CD4-positive, alpha-beta T cell treated with Interleukin-15 for 4 hours (primary cell): ENCODE data around the gene ARL3.

Experiments used
- DNase-seq: peaks from one replicate; pipeline ENCODE4 v3.0.0-alpha.2; 2020; ENCODE audit warnings: low spot score

ARL3 gene

DNA sequence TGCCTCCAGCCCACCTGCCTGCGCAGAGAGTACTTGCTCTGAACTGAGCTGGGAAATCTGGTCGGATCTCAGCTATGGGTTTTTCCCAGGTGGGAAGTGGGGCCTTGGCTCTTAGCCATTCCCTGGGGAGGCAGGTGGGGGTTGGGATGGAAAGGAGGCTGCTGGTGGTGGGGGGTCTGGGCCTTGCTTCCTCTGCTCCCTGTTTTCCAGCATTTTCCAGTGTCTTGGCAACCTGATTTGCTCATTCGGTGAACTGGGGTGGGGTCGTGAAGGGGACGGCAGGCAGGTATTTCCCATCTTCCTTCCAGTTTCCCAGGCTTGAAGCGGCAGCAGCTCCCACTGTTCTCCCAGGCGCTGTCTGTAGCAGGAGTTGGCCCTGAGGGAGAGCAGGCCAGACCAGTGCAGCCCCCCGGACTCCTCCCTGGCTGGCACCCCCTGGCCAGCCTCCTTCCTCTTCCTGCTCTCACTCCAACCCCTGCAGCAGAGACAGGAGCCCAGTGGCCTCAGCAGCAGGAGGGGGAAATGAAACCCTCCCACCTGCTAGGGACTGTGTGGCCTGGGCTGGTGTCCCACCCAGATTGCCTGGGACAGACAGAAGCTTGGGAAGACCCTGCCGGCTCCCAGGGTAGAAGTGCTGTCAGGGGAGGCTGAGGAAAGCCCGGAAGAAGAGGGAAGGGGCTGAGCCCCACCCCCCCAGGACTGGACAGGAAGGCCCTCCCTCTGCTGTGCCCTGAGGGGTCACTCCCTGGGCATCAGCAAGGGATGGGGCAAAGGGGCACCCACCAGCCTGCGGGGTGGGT lies 63.3 kb downstream of the ARL3 start:
- no peak for DNase-seq

DNA sequence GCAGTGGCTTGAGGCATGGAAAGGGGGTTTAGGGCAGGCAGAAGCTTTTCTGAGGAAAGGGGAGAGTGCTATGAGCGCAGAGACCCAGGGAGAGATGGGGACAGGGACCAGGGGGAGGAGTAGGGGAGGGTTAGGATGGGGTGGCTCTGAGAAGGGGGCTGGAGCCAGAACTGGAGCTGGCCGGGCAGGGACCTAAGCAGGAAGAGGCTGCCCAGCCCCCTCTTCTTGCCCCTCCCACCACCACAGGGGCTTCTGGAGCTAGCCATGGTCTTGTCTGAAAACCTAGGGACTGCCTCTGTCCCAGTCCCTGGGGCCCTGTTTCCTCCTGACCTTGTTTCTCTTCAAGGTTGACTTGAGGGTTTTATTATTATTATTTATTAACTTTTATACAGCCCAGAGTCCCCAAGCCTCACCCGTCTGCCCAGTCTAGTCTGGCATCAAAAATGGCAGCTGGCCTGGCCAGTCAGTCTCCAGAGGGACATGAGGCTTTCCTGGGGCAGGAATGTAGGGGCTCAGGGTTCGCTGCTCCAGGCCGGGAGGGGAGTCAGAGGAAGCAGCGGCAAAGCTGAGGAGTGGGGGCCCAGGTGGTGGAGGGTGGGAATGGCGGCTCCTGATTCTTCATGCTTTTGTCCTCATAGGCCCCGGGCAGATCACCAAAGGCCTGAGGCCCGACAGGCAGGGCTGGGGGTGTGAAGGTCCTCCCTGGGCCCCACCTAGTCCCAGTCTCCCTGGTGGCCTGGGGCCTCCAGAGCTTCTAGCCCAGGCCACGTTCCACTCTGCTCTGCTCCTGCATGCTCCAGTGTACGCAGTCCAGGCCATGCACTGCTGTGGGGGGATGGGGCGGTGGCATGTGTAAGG lies 64.2 kb downstream of the ARL3 start:
- no peak for DNase-seq

DNA sequence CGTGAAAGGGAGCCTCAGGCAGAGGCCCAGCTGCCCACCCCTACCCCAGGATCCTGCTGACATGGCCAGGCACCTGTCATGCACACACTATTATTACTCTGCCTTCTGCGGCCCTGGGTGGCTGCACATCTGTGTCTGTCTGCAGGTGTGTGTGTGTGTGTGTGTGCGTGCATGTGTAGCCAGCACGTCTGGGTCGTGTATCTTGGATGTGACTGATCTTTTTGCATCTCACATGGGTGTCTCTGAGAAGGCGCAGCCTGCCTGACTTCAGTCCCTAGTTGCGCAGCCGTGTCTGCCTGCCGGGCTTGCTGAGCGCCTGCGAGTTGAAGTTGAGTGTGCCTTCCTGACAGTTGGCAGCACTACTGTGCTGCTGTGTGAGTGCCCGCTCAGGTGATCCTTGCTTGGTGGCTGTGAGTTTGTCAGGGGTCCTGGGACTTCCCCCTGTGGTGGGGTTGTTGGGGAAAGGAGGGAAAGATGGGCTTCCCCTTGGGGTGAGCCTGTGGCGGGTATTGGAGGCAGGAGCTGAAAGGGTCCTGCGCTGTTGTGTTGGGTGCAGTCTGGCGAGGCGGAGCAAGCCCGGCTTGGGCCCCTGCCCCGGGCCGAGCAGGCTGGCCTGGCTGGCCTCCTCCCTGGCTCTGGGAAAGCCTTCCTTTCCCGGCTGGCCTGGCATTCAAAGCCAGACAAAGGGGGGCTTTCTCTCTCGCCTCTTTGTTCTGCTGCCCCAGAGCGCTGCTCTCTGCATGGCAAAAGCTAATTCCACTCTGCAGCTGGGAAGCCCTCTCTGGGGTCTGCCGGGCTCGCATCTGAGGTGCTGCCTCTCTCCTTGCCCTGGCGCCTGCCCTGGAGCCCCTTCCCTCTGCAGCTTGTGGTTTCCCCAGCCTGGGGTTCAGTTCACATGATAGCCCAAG lies 65.1 kb downstream of the ARL3 start:
- DNase-seq: peak; percentile 33

DNA sequence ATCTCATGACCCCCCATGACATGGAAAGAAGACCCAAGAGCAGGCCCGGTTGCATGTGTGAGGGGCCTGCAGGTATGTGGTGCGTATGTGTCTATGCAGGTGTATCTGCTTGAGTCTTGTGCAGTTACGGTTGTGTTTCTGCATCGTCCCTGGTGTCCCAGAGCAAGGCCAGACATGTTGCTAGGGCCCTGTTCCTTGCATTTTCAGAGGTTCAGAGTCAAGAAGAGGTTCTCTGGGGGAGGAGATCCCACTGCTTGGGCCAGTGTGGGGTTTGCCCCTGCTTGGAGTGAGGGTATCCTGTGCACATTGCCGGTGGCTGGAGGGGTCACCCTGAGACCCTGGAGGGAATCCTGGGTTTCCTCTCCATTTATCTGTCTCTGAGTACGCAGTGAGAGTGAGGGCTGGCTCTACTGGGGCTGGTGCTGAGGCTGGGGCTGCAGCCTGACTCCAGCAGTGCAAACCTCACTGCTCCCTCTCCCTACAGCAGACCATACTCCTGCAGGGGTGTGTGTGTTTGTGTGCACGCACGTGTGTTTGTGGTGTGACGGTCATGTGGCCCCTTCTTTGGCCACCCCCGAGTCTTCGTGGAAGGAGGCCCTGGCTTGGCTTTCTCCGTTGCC lies 65.8 kb downstream of the ARL3 start:
- DNase-seq: no peak

DNA sequence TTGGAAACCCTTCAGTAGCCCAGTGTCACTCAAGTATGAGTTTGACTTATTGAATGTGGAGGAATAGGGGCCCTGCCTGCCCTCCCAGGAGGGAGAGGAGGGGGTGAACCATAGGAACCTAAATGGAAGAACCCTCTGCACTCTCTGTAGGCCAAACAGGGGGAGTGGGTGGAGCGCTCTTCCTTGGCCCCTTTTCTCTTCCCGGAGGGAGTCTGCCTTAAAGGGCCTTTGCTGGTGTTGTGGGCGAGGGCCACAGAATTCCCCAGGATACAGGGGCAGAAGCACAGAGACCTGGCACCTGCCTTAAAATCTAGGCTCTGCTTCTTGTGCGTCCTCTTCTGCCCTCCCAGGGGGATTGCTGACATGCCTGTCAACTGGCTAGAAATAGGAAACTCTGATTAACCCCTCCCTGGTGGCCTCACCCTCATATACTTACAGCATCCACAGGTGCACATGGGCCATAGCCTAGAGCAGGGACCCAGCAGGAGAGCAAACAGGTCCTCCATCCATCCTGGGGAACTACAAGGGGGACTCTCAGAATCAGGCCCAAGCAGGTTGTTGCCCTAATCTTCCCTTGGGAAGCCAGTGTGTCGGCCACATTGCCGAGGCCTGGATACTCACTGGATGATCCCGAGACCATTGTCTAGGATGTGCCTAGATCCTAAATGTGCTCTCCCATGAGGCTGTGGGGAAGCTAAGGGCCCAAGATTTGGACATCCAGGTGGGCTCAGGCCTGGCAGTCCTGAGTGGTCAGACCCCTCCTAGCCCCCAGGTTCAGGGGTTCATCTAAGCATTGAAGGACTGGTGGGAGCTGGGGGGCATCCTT lies 66.5 kb downstream of the ARL3 start:
- DNase-seq: no peak

DNA sequence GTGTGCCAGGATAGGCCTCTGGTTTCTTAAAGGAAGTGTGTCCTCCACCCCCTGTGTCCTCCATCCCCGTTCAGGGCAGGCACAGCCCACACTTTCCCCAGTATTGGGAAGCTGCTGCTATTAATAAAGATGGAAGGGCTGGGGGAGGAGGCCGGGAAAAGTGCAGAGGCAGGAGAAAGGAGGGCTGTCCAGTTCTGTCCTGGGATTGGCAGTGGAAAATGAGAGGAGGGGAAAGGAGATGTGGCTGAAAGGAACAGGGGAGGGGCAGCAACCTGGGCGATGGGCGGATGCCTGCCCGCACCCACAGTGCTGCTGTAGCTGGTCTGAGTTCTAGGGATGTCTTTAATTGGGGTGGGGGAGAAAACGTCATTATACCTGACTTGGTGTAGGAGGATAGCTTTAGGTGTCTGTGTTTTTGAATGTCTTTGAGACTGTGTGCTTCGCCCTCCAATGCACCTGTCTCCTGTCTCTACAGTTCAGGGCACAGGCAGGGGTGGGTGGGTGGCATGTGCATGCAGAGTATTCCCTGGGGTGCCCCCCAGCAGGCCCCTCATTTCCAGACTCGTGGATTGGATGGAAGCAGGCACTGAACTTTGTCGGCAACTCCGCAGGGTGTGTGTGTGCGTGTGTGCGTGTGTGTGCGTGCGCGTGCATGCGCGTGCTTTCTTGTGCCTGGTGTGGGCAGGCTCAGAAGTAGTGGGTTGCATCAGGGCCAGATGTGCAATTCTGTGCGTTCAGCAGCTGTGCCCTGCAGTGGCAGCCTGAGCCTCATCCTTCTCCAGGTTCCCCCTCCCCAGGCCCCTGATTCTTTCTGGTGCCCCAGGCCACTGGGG lies 67.4 kb downstream of the ARL3 start:
- peak; percentile 50 for DNase-seq

DNA sequence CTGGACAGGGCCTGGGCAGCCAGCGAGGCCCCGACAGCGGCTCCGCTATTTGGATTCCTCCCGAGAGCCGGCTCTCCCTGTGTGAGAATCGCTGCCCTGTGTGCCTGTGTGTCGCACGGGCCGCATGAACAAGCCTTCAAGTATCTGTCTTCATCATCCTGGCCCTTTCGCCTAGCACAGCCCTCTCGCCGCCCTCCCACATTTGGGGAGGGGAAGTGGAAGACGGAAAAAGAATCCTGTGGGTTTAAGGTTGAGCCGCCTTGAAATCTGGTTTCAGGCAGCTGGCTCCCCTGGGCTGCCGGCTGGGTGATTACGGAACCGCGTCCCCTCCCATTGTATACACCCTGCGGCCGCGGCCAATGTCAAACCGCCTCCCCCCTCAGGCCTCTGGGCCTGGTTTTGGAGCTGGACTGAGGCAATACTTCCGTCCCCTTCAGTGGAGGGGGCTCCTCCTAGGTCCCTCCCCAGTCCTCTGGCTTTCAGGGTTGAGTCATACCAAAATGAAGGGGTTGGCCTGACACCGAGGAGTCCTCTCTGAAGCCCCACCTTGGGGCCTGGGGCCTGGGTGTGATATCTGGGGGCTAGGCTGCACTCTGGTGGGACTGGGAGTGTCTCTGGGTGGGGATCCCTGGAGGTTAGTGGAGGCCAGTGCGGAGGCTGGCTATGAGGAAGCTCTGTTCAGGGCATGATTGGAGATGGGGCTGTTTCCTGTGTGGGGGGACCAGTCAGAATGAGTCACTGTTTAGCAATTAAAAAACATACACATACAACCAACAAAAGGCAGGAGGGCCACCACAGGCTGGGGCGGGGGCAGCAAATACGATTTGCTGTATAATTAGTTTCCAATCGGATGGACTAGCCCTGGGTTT lies 68.2 kb downstream of the ARL3 start:
- peak; percentile 88 for DNase-seq

DNA sequence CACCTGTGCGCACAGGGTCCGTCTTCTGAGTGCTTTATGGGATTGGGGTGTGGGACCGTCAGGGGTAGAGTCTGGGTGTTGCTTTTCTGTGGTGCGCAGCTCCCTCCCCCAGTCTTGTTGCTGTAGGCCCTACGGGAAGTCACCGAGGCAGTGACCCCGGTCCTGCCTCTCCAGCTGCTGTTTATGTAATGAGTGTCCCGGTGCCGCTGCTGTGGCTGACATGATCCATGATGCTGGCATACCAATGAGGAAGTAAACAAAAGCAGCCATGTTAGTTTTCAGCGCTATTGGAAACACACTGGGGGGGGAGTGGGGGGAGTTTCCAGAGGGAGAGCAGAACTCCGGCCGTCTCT lies 68.8 kb downstream of the ARL3 start:
- peak; percentile 48 for DNase-seq

DNA sequence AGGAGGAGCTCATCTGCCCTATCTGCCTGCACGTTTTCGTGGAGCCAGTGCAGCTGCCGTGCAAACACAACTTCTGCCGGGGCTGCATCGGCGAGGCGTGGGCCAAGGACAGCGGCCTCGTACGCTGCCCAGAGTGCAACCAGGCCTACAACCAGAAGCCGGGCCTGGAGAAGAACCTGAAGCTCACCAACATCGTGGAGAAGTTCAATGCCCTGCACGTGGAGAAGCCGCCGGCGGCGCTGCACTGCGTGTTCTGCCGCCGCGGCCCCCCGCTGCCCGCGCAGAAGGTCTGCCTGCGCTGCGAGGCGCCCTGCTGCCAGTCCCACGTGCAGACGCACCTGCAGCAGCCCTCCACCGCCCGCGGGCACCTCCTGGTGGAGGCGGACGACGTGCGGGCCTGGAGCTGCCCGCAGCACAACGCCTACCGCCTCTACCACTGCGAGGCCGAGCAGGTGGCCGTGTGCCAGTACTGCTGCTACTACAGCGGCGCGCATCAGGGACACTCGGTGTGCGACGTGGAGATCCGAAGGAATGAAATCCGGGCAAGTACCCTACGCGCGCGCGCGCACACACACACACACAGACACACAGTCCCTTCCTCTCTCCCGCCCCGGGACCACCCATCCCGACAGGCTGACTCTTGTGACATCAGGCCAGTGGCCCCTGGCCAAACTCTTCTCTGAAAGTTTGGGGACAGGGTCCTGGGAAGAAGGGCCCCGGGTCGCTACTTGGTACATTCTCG lies 69.4 kb downstream of the ARL3 start:
- DNase-seq: peak; percentile 82

DNA sequence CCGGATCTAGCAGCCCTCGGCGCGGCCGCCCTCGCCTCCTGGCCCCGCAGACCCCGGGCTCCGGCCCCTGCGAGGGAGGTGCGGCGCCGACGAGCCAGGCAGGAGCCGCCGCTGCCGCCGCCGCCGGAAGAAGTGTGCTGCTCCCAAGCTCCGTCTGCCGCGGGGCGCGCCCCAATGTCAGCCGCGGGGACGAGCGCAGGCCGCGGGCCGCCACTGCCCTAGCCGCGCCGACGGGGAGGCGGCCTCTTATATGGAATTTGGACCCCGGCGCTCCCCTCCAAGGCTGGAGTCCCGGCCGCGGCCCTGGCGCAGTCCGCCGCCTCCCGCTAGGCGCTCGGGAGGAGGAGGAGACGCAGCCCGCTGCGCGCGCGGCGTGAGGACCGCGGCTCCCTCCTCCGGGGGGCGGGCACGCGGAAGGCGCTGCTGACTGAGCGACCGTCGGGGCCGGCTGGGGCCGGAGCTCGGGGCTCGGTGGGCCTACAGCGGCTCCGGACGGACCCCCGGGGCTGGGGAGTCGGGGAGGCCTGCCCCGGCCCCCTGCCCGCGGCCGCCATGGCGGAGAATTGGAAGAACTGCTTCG lies 70.0 kb downstream of the ARL3 start, which contains the start of gene TRIM8:
TSS of gene TRIM8 (plus strand) at position 414 of the 580 bp plus-strand sequence. CDS start at position 553, 139 bp downstream.
- DNase-seq: peak; percentile 44

DNA sequence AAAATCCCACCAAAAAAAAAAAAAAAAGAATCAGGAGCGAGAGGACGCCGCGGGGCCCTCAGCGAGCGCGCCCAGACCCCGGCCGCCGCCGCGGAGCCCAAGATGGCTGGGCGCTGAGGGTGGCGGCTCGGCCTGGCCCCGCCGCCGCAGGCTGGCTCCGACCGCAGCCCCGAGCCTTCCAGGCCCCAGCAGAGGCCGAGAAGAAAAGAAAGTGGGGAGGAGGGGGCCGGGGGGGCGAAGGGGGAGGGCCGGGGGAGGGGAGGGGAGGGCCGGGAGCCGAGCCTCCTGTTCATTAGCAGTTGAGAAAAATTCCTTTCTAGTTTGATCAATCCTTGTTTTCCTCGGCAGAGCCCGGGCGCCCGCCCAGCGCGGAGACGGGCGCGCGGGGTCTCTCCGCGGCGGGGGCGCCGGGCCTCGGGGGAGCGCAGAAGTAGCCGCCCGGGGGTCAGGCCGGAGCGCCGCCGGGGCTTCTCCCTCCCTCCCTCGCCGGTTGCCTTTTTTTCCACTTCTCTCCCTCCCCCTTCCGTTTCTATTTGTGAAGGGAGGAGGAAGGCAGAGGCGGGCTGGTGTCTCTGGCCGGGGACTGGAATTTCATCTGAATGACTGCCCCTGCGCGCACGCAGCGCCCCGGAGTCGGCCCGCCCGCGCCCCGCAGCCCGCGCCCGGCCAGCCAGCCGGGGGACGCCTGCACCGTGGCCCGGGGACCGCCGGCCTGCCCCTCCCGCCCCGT lies 70.7 kb downstream of the ARL3 start:
- DNase-seq: peak; percentile 31

DNA sequence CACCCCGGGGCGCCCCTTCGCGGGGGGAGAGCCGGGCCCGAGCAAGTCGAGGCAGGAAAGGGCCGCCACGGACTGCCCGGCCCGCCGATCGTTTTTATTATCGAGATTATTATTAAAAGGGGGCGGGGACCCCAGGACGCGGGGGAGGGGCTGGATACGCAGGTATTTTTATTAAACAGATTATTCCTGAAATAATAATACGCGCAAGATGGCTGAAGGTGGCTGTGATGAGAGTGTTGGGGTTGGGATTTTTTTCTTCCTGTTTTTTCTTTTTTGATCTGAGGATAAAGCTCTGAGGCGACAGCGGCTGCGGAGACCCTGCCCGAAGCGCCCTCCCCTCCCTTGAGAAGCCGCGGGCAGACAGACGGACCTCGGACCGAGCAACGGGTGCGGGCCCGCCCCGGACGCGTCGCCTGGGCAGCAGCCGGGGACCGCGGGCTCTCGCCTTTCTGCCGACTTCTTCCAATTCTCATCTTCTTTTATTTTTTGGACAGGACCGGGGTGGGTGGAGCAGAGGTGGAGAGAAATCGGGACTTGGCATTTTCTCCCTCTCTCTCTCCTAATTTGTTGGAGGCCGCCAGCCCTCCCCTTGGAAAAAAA lies 71.4 kb downstream of the ARL3 start:
- DNase-seq: peak; percentile 50

DNA sequence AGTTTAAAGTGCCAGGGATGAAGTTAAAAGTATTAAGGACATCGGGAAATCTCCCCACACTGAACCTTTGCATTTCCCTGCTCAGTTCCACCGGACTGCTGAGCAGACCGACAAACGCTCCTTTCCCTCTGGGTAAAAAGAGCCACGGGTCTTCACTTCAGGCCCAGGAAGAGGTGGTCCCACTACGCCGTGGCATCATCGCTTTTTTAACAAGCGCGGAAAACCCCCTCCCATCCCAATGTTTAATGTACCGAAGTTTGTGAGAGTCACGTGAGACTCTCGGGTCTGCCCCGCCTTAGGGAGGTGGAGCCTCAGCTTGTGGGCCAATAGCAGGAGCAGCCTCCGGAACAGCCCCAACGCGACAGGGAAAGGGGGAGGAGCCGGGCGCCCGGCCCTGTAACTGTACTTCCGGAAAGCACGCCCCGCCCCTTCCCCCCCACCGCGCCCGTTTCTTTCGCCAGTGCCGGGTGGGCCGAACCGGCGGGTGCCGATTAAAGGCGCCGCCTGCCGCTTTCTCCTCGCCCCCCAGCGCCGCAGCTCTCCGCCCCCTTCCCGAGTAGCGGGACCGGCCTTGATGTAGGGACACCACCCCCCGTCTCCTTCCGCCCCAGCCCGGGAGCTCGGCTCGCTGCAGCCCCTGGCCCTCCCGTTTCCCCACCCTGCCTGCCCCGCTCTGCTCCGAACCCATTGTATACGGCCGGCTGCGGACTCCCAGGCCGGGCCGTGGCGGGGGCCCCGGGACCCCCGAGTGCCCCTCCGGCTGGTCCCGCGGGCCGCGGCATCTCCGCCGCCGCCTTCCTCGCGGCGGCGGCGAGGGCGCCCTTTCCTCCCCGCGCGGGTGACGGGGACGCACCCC lies 72.1 kb downstream of the ARL3 start:
- DNase-seq: peak; percentile 98

DNA sequence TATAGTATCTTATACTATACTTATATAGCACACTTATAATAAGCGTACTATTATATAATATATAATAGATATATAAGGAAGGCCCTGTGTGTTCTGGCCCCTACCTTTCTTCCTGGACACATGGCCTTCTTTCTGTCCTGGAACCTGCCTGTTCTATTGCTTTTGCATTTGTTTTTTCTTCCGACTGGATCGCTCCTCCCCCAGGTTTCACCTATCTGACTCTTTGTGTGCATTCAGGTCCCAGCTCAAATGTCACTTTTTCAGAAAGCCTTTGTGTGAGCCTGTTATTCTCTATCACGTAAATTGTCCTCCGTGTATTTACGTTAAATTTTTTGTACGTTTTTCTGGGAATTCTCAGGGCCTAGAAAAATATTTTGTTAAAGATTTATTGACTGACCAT lies 72.8 kb downstream of the ARL3 start:
- no peak for DNase-seq

DNA sequence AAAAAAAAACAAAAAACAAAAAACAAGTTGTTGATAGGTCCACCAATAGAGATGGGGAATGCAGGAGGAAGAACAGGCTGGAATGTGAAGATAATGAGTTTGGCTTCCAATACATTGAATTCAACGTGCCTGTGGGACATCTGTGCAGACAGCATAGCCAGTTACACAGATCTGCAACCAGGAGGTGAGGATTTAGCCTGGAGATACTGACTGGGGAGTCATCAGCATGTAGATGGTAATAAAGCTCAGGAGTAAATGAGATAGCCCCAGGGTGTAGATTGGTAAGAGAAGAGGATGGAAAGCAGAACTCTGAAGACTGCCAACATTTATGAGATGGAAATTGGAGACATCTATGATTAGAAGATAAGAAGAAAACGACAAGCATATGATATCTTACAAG lies 74.7 kb downstream of the ARL3 start:
- DNase-seq: no peak

DNA sequence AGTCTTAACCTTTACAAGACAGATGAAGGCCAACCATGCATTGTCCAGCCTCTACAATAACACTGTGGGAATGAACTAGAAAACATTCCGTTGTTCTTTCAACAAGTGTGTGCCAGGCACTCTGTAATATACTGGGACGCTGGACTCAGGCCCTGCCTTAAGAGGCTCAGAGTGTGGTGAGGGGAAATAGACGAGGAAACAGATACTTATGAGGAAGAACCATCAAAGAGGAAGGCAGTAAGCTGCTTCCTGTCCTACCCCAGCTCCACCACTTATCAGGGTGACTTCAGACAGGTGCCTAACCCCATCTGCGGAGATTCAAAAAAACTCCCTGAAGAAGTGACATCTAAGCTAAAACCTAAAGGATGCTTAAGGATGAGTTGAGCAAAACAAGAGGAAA lies 78.8 kb downstream of the ARL3 start:
- DNase-seq: peak; percentile 39
